ENCODE measurements around the gene SCUBE3. TPM values are rescaled to one million over a fixed set of nuclear protein-coding genes. Genes with fewer than 3 reads are reported as not detected.

SCUBE3 gene
- total and polyA plus RNA-seq, 12 donors = 1.2 to 18.8 (median 8.4) TPM

DNA sequence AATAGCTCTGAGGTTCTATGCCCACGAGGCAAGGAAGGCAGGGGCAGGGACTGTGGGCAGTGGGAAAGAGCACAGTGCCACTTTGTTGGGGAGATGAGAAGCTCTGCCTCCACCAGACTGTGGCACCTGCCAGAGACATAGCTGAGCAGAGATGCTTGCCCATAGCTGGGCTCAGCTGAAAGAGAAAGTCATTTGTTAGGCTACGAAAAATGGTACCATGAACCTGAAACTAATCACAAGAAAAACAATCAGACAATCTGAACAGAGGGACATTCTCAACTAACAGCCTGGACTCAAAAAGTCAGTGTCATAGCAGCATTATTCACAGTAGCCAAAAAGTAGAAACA lies 39.7 kb upstream of the SCUBE3 start:
- no peaks in the 10 kb centered on the region for H3K27me3 ChIP-seq
- intact Hi-C loops (cut with DNase I) = no loop called here
- no peak overlapping the region for H3K27ac ChIP-seq
- ATAC-seq (peak in 1 of 8 donors; percentile 37), DNase-seq (no peak)
- no peak overlapping the region for H3K4me3 ChIP-seq
- H3K4me1 ChIP-seq = peaks cover 0 to 6% (median 0%) of the 10 kb centered on the region in 9 donors
- no peaks in the 10 kb centered on the region for H3K36me3 ChIP-seq
- 62 to 67% methylated on average over 2 of the region's 2 CpGs for WGBS, 2 donors
- no peak for TF ChIP-seq CTCF (IDR thresholded peaks at IDR 0.05)
- H3K9me3 ChIP-seq = no peaks in the 10 kb centered on the region

DNA sequence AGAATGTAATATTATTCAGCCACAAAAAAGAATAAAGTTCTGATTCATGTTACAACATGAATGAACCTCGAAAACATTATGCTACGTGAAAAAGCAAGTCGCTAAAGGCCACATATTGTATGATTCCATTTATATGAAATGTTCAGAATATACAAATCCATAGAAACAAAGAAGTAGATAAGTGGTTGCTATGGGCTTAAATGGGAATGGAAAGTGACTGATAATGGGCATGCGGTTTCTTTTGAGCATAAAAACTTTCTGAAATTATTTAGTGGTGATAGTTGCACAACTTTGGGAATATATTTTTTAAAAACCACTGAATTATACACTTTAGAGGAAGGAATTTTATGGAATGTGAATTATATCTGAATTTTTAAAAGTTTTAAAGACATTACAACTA lies 39.3 kb upstream of the SCUBE3 start:
- Histone ChIP-seq H3K9me3 (no peaks in the 10 kb centered on the region), H3K36me3 (no peaks in the 10 kb centered on the region), H3K27ac (no peak overlapping the region), H3K4me3 (no peak overlapping the region), H3K27me3 (no peaks in the 10 kb centered on the region), H3K4me1 (peaks cover 0 to 10% (median under 1%) of the 10 kb centered on the region in 9 donors)
- intact Hi-C loops (cut with DNase I) = no loop called here
- 93 to 95% methylated on average over 4 of the region's 4 CpGs for WGBS, 2 donors
- no peak for ATAC-seq
- DNase-seq = no peak
- no peak for TF ChIP-seq CTCF (IDR thresholded peaks at IDR 0.05)

GRCh38 chr6:35176301-35177024 lies 37.3 kb upstream of the SCUBE3 start:
- DNase-seq (no peak), ATAC-seq (no peak)
- peaks cover 0 to 28% (median 14%) of the 10 kb centered on the region in 9 donors for H3K4me1 ChIP-seq

GRCh38 chr6:35177157-35177556 lies 36.6 kb upstream of the SCUBE3 start:
- H3K27ac ChIP-seq = no peak overlapping the region
- H3K4me3 ChIP-seq = no peak overlapping the region
- no peak for DNase-seq
- intact Hi-C loops (cut with DNase I) = no loop called here
- no peaks in the 10 kb centered on the region for H3K9me3 ChIP-seq
- ATAC-seq = no peak
- WGBS, 2 donors = 72 to 80% methylated on average over 3 of the region's 3 CpGs
- peaks cover 0 to 3% (median 0%) of the 10 kb centered on the region in 7 donors for H3K27me3 ChIP-seq
- peaks cover 3 to 35% (median 21%) of the 10 kb centered on the region in 9 donors for H3K4me1 ChIP-seq
- H3K36me3 ChIP-seq = no peaks in the 10 kb centered on the region
- no peak for TF ChIP-seq CTCF (IDR thresholded peaks at IDR 0.05)

More at GRCh38 chr6:35176301-35177024, 37.3 kb upstream of the SCUBE3 start:
- Histone ChIP-seq H3K9me3 (no peaks in the 10 kb centered on the region), H3K4me3 (no peak overlapping the region), H3K27ac (no peak overlapping the region), H3K36me3 (no peaks in the 10 kb centered on the region), H3K27me3 (no peaks in the 10 kb centered on the region)
- TF ChIP-seq CTCF (IDR thresholded peaks at IDR 0.05) = no peak
- WGBS, 2 donors = 70 to 83% methylated on average over 3 of the region's 3 CpGs
- intact Hi-C loops (cut with DNase I) = no loop called here
